HG03045 (cell line): ENCODE measurements around the gene CCDC85B.

Experiments
- ATAC-seq: cut with Tn5 transposase; IDR thresholded peaks from one replicate; pipeline ENCODE4 v1.9.1; 2021; ENCODE audit warnings: mild to moderate bottlenecking, moderate library complexity; ENCODE audit not compliant: unreplicated experiment

Gene CCDC85B

DNA sequence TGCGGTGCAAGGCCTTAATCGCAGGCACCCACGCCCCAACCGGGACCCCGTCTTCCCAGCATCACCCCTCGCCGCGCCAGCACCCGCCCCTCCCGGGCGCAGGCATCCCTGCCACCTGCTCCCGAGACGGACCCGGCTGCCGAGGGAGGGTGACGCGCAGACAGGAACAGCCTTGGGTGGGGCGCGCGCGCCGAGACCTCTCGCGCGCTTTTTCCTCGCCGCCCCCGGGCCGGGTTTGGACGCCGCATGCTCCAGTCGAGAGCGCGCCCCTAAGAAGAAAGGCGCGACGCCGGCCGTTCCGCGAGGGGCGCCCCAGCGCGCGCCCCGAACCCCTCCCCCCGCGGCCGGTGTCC is 33.0 kb upstream of the CCDC85B start:
- ATAC-seq = peak; percentile 11

DNA sequence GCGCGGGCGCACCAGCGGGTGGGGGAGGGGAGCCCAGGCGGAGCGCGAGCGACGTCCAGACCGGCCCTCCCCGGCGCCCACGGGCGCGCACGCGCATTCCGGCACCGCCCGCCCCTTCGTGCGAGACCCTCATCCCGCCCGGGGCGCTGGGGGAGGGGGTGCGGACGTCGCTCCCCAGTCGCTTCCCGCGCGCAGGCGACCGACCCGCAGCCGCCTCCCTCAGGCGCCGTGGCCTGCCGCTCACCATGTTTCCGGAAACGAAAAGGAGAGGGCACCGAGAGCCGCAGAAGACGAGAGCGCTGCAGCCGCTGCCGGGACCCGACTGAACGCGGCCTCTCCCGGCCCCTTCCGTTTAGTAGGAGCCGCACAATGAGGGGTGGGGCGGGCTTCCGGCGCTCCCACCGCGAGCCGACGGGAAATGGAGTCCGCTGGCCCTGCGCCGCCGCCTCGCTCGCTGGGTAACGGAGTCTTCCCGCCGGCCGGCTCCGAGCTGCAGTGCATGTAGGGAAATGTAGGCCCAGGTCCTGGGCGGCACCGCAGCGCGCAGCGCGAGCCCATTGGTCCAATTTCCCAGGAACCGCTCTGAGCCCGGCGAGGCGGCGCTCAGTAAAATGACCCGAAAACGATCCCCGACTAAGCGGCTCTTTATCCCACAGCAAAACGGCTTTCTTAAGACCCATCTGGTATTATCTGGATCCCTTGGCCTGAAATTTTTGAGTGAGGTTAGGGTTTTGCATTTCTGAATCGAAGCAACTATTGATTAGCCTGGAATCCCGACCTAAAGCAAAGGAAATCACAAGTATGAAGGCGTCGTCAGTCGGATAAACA is 32.4 kb upstream of the CCDC85B start, which contains the start of gene CFL1:
CFL1 (minus strand) TSS at position 328 of the 828 bp plus-strand sequence; CDS start at position 247, 81 bp downstream.
- peak; percentile 44 for ATAC-seq

DNA sequence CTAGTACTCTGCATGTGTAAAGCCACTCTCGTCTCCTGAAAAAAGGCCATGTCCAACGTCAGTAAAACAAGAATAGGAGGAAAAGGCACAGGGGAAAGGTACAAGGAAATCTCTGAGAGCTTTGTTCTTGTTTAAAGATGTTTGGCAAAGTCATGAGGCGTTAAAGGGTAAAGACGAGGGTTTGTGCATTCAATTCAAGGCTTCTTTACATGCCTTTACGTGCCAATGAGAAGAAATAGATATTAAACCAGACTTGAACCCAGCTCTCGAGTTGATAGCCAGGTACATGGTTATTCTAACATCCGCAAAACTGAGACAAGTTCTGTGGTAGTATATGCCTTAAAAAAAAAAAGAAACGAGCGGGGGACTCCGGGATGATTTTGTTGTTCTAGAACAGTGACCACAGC is 31.8 kb upstream of the CCDC85B start:
- ATAC-seq = no peak

GRCh38 chr11:65859095-65859811 is 31.2 kb upstream of the CCDC85B start:
- peak; percentile 48 for ATAC-seq

DNA sequence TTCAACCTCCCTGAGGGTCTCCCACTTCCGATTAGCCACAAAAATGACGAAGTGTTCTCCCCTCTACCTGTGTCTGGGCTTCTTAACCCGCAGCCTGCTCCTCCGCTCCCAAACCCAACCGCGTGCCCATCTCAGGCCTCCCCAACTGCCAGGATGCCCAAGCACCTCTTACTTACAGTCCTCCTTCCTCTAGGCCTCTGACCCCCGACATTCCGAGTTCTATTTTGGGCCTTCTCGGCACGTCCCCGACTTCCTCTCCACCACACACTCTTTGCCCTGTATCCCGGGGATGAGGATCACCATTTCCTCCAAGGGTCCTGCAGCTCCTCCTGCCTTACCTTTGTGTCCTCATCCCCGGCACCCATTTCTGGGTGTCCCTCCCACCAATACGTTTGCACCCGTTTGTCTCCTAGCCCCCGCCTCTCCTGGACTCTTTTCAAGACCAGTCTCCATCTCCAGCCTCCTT is 30.6 kb upstream of the CCDC85B start:
- ATAC-seq = no peak

DNA sequence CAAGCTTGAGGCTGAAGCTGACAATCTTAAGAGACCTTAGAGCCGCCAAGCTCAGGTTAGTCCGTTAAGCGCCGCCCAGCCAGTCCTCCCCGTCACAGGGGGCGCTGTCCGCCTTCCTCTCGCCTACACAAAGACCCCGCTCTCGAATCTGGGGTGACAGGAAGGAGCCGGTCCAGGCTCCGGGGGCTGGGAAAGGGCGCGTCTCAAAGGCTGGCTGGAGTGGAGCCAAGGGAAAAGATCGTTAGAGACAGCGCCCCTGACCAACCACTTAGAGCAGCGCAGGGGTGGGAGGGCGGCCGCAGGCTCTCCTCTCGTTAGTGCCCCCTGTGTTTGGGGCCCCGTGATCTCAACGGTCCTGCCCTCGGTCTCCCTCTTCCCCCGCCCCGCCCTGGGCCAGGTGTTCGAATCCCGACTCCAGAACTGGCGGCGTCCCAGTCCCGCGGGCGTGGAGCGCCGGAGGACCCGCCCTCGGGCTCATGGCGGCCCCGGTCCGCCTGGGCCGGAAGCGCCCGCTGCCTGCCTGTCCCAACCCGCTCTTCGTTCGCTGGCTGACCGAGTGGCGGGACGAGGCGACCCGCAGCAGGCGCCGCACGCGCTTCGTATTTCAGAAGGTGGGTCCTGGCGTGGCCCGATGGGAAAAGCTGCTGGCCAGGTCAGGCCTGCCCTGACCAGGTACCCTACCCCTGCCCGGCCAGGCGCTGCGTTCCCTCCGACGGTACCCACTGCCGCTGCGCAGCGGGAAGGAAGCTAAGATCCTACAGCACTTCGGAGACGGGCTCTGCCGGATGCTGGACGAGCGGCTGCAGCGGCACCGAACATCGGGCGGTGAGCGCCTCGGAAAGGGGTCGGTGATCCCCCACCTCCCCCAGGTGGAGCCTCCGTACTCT is 30.0 kb upstream of the CCDC85B start, which contains the start of gene MUS81:
MUS81 (plus strand) TSS at position 156 of the 887 bp plus-strand sequence; CDS start at position 477, 321 bp downstream.
- no peak for ATAC-seq

GRCh38 chr11:65861165-65861505 is 29.3 kb upstream of the CCDC85B start:
- no peak for ATAC-seq

DNA sequence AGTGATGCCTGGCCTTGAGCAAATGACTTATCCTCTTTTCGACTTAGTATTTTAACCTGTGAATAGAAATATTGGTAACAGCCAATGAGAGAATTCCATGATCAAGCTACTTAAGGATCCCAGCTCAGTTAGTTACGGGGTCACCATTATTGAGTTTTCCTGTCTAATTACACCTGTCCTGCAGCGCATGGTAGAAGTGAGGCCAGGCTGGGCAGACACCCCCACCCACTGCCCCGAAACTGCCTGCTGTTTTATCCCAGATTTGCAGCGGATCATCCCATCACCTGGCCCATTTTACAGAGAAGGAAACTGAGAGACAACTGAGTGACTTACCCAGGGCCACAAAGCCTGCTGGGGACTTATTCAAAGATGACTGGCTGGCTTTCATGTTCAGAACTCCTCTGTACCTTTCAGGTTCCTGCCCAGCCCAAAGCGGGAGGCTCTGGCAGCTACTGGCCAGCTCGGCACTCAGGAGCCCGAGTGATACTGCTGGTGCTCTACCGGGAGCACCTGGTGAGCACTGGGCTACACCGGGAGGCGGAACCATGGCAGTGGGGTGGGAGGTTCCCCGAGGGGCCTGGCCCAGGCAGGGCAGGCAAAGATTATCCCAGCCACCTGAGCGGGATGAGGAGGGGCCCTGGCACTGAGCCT is 28.8 kb upstream of the CCDC85B start:
- ATAC-seq = no peak

DNA sequence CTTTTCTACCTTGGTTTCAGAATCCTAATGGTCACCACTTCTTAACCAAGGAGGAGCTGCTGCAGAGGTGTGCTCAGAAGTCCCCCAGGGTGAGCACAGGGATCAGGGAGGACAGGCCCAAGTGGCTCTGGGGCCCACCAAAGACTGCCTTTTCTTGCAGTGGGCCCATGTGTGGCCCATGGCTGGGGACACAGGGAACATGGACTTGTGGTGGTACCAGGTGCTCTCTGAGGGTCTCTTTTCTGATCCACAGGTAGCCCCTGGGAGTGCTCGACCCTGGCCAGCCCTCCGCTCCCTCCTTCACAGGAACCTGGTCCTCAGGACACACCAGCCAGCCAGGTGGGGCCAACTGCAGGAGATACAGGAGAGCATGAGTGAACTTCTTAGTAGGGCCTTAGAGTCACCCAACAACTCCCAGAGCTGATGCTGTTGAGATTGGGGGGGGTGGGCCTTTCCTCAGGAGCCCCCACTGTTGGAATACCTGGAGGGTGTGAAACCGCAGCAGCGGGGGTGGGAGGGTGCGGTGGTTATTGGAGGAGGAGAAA is 28.2 kb upstream of the CCDC85B start:
- no peak for ATAC-seq

- no peak for ATAC-seq
Measured at GRCh38 chr11:65862941-65863888, 27.3 kb upstream of the CCDC85B start.

DNA sequence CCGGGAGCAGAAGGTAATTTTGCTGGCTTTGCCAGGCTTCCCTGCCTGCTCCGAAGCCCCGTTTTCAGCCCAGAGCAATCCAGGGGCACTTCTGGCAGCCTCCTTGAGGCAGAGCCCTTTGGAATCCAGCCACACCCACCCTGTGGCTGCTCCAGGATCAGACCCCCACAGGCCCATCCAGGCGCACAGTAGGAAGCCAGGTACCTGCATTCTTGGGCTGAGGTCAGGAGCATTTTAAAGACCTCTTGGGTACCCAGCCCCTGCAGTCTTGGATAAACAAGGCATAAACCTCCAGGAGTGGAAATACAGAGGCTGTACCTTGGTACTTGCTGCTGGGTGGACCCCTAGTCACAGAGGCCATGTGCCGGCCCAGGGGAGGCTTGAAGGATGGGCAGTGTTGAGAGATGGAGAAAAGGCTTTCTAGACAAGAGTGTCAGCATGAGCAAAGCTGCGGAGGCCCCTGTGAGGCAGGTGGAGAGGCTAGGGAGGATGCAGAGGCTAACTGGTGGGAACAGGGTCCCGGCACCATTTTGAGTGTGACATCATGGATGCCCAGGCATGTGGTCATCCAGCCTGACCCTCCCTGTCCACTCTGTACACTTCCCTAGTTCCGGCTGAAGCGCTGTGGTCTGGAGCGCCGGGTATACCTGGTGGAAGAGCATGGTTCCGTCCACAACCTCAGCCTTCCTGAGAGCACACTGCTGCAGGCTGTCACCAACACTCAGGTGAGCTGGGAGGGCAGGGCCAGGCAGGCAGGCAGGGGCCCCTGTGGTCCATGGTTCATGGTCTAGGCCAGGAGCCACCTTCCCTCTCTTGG is 26.4 kb upstream of the CCDC85B start:
- ATAC-seq = no peak

DNA sequence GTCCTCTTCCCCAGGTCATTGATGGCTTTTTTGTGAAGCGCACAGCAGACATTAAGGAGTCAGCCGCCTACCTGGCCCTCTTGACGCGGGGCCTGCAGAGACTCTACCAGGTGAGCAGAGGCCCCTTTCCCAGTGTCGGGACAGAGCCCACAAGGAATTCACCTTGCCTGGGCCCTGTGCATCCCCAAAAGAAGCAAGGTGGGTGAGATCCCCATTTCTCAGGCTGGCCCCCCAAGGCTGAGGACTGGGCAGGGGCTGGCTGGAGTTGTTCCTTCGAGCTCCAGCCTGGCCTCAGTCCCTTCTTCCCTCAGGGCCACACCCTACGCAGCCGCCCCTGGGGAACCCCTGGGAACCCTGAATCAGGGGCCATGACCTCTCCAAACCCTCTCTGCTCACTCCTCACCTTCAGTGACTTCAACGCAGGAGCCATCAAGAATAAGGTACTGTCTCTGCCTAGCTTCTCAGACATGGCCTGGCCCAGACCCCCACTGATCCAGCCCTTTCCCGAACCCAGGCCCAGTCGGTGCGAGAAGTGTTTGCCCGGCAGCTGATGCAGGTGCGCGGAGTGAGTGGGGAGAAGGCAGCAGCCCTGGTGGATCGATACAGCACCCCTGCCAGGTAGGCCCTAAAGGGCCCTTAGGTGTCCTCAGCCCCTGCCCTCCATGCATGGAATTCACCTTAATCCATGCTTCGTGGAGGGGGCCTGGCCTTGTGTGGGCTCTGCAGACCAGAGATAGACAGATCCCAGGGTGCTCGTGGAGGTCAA is 25.6 kb upstream of the CCDC85B start:
- ATAC-seq = no peak

- no peak for ATAC-seq
Measured at GRCh38 chr11:65865550-65866172, 24.8 kb upstream of the CCDC85B start.

- no peak for ATAC-seq
Measured at GRCh38 chr11:65866509-65867283, 23.8 kb upstream of the CCDC85B start.

DNA sequence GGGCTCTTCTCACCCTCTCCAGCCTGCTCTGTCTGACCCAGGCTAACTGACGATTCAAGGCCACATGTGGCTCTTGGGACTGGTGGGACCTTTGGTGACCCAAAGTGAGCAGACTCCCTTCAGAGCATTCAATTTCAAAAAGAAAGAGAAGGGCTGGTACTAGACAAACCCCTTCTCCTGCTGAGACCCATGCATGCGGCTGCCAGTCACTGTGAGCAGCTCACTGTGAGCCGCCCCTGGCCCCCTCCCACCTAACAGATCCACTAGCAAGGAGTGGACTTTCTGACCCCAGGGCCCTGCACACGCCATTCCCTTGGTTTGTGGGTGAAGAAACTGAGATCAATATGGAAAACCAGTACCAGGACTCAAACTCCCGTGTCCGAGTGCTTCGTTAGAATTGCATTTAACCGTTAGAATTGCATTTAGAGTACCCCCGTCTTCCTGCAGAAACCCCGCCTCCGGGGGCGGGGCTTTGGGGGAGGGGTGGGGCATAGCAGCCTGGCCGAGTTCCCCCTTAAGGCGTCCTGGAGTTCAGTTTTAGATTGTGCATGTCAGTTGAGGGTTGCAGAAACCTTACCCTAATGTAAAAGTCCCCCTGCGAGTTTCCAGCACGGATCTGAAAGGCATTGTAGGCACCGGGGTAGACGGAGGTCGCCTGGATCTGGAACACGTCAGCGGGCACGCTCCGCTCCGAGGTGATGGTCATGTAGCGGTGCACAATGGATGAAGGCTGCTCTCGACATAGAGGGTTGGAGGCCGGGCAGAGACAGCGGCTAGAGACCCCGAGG is 23.0 kb upstream of the CCDC85B start:
- no peak for ATAC-seq
